Glomerular endothelial cell (primary cell): ENCODE data around the gene WNT9B. TPM values are rescaled to one million over a fixed set of nuclear protein-coding genes. Genes with fewer than 3 reads are reported as not detected.

Experiments
- DNase-seq: peaks from one replicate; pipeline ENCODE4 v3.0.0-alpha.2; 2011; ENCODE audit warnings: low read depth, low spot score; ENCODE audit errors: extremely low read depth
- total RNA-seq: library from RNA; depleted of rRNA; stranded (reverse); fragments of >200 nt; gene quantifications from 2 replicates; pipeline ENCODE4 v1.2.3, GENCODE V29; 2015

Gene WNT9B
- not detected in 2 replicates for total RNA-seq

- no peak for DNase-seq
These were observed at the start of gene WNT9B for GRCh38 chr17:46851029-46851741. WNT9B (plus strand) TSS chr17:46851583; CDS start chr17:46851639, 56 bp downstream.

GRCh38 chr17:46802800-46803199, 48.6 kb upstream of the WNT9B start:
- DNase-seq = no peak

GRCh38 chr17:46803544-46803943, 47.8 kb upstream of the WNT9B start:
- DNase-seq = no peak

- no peak for DNase-seq
These were observed 45.6 kb upstream of the WNT9B start for GRCh38 chr17:46805771-46806170.

GRCh38 chr17:46809110-46809571, 42.2 kb upstream of the WNT9B start:
- no peak for DNase-seq

- no peak for DNase-seq
These were observed 40.5 kb upstream of the WNT9B start for GRCh38 chr17:46810837-46811236.

- DNase-seq = no peak
These were observed 39.3 kb upstream of the WNT9B start for GRCh38 chr17:46811978-46812583.

- DNase-seq = no peak
These were observed 38.6 kb upstream of the WNT9B start for GRCh38 chr17:46812624-46813318.

GRCh38 chr17:46813920-46814319, 37.5 kb upstream of the WNT9B start:
- DNase-seq = no peak

GRCh38 chr17:46814446-46814845, 36.9 kb upstream of the WNT9B start:
- no peak for DNase-seq

GRCh38 chr17:46815474-46816353, 35.7 kb upstream of the WNT9B start:
- no peak for DNase-seq

GRCh38 chr17:46817151-46817900, 34.1 kb upstream of the WNT9B start:
- no peak for DNase-seq

- no peak for DNase-seq
These were observed 33.5 kb upstream of the WNT9B start for GRCh38 chr17:46817901-46818209.

- no peak for DNase-seq
These were observed 33.0 kb upstream of the WNT9B start, which contains the start of gene WNT3 for GRCh38 chr17:46818316-46818928. WNT3 (minus strand) TSS chr17:46818692; CDS start chr17:46818597, 95 bp downstream.

GRCh38 chr17:46818929-46819859, 32.2 kb upstream of the WNT9B start:
- DNase-seq = no peak

GRCh38 chr17:46819906-46820351, 31.5 kb upstream of the WNT9B start:
- no peak for DNase-seq

- no peak for DNase-seq
These were observed 30.6 kb upstream of the WNT9B start for GRCh38 chr17:46820592-46821450.
